HepG2 (cell line): ENCODE results near the gene GJA3. TPM values are rescaled to one million over a fixed set of nuclear protein-coding genes. Genes with fewer than 3 reads are reported as not detected.

Source experiments
- ATAC-seq: fragments of 200-7000 bp; cut with Tn5 transposase; 3 replicates; pipeline ENCODE4 v1.9.1; 2020; ENCODE audit warnings: mild to moderate bottlenecking, moderate library complexity
- BruUV-seq: library from RNA; stranded (reverse); fragments of 400-500 nt; replicated peaks from 2 replicates; lab custom pipeline; 2021; lab: Mats Ljungman, UMichigan
- CTCF ChIA-PET: fragments of 300-600 bp; formaldehyde crosslinking; extraction: SDS; loops from one replicate; lab custom pipeline; 2021; ENCODE audit warnings: low total read pairs, inconsistent platforms, low intra/inter-chr PET ratio; lab: Yijun Ruan, JAX
- POLR2A ChIA-PET: fragments of 350-600 bp; sonication (Branson Sonifier 250); formaldehyde crosslinking; loops from one replicate; lab custom pipeline; 2020; ENCODE audit warnings: antibody characterized with exemption, inconsistent platforms; lab: Yijun Ruan, JAX
- DNase-seq: peaks from one replicate; pipeline ENCODE4 v3.0.0-alpha.2; 2015; ENCODE audit warnings: low spot score
- FAIRE-seq: peaks from 3 replicates; lab custom pipeline; 2011; peaks lifted over from hg19 to GRCh38; lab: Jason Lieb, UNC
- H2AFZ ChIP-seq: one replicate; pipeline ENCODE4 v1.6.1; 2011; ENCODE audit warnings: low read length, inconsistent platforms
- H3K27ac ChIP-seq: fragments of 300-600 bp; 3 replicates; pipeline ENCODE4 v1.8.0; 2011; ENCODE audit warnings: mixed run types, mild to moderate bottlenecking, mixed read lengths, low read length, inconsistent platforms; ENCODE audit not compliant: insufficient read depth; ENCODE audit errors: extremely low read length
- H3K27me3 ChIP-seq, 2 experiments: fragments of 200-600 bp in 1 of 2; 2 replicates in 1 of 2; 3 replicates in 1 of 2; pipeline versions ENCODE4 v1.6.0 to v1.8.0; 2011; ENCODE audit warnings: low read length in 2 of 2, mild to moderate bottlenecking in 2 of 2, moderate library complexity in 2 of 2, inconsistent platforms in 1 of 2; ENCODE audit not compliant: insufficient read depth in 2 of 2, control insufficient read depth in 1 of 2
- H3K36me3 ChIP-seq, 2 experiments: fragments of 200-600 bp in 1 of 2; replicated peaks in 1 of 2; 2 replicates in 1 of 2; 3 replicates in 1 of 2; pipeline versions ENCODE4 v1.5.1 to v1.8.0; 2011; ENCODE audit warnings: low read length in 2 of 2, inconsistent platforms in 1 of 2; ENCODE audit not compliant: insufficient read depth in 2 of 2, control insufficient read depth in 1 of 2
- H3K4me1 ChIP-seq: 2 replicates; pipeline ENCODE4 v1.5.1; 2012; ENCODE audit warnings: low read length, inconsistent platforms; ENCODE audit not compliant: insufficient read depth
- H3K4me2 ChIP-seq: 2 replicates; pipeline ENCODE4 v1.6.0; 2011; ENCODE audit warnings: low read depth, low read length, inconsistent platforms
- H3K4me3 ChIP-seq, 3 experiments: fragments of 200-600 bp in 1 of 3; sonication (generic), shearing (Covaris generic) in 1 of 3; replicated peaks in 1 of 3; 2 replicates each; pipeline ENCODE4 v1.5.1; 2011 to 2016; ENCODE audit warnings: low read length in 3 of 3, inconsistent platforms in 2 of 3, low read depth in 2 of 3, mild to moderate bottlenecking in 2 of 3, control low read depth in 1 of 3, mixed read lengths in 1 of 3; ENCODE audit not compliant: insufficient read depth in 1 of 3
- H3K79me2 ChIP-seq: one replicate; pipeline ENCODE4 v1.6.1; 2011; ENCODE audit warnings: low read length, inconsistent platforms; ENCODE audit not compliant: insufficient read depth
- H3K9ac ChIP-seq: 2 replicates; pipeline ENCODE4 v1.6.0; 2011; ENCODE audit warnings: mild to moderate bottlenecking, low read depth, low read length, inconsistent platforms; ENCODE audit not compliant: insufficient read depth
- H3K9me3 ChIP-seq: 2 replicates; pipeline ENCODE4 v1.5.1; 2012; ENCODE audit warnings: mild to moderate bottlenecking, low read length
- H4K20me1 ChIP-seq: 2 replicates; pipeline ENCODE4 v1.6.0; 2011; ENCODE audit warnings: inconsistent platforms, mild to moderate bottlenecking, low read length, moderate library complexity; ENCODE audit not compliant: insufficient read depth
- CBX2 ChIP-seq, 2 experiments: fragments of 200-600 bp in 1 of 2; sonication (generic); formaldehyde crosslinking in 1 of 2; IDR thresholded peaks; 2 replicates each; pipeline versions ENCODE4 v1.7.0 to v1.8.1; 2018 to 2022; ENCODE audit warnings: low read depth in 2 of 2, low read length in 1 of 2, mild to moderate bottlenecking in 1 of 2, missing genetic modification reagents in 1 of 2
- FOXP1 ChIP-seq, 2 experiments: fragments of 450-650 bp in 1 of 2; IDR thresholded peaks; 2 replicates each; pipeline ENCODE4 v1.6.1; 2017 to 2018; ENCODE audit warnings: antibody characterized with exemption in 1 of 2
- HDAC2 ChIP-seq: sonication (generic); formaldehyde crosslinking; IDR thresholded peaks from 2 replicates; pipeline ENCODE4 v1.4.0; 2020; ENCODE audit warnings: missing genetic modification reagents
- HOXD1 ChIP-seq: sonication (generic); formaldehyde crosslinking; IDR thresholded peaks from 2 replicates; pipeline ENCODE4 v1.5.0; 2020; ENCODE audit warnings: missing genetic modification reagents
- KDM5B ChIP-seq: sonication (generic); formaldehyde crosslinking; IDR thresholded peaks from 2 replicates; pipeline ENCODE4 v1.4.0; 2020; ENCODE audit warnings: missing genetic modification reagents, mild to moderate bottlenecking, borderline replicate concordance
- MATR3 ChIP-seq: sonication (generic); formaldehyde crosslinking; IDR thresholded peaks from 2 replicates; pipeline ENCODE4 v1.4.0; 2020; ENCODE audit warnings: missing genetic modification reagents
- MTF1 ChIP-seq: sonication (generic); formaldehyde crosslinking; IDR thresholded peaks from 2 replicates; pipeline ENCODE4 v1.5.0; 2020; ENCODE audit warnings: missing genetic modification reagents
- NCOA1 ChIP-seq: sonication (generic); formaldehyde crosslinking; IDR thresholded peaks from 2 replicates; pipeline ENCODE4 v1.9.0; 2021; ENCODE audit warnings: missing genetic modification reagents
- POGZ ChIP-seq: sonication (generic); formaldehyde crosslinking; IDR thresholded peaks from 2 replicates; pipeline ENCODE4 v1.4.0; 2020; ENCODE audit warnings: mild to moderate bottlenecking, missing genetic modification reagents
- PRMT3 ChIP-seq: sonication (generic); formaldehyde crosslinking; IDR thresholded peaks from 2 replicates; pipeline ENCODE4 v1.8.1; 2022; ENCODE audit warnings: low read depth, mild to moderate bottlenecking, moderate library complexity, missing genetic modification reagents, borderline replicate concordance
- RARA ChIP-seq: IDR thresholded peaks from 2 replicates; pipeline ENCODE4 v1.6.1; 2016; ENCODE audit warnings: missing genetic modification reagents, missing compliant biosample characterization
- SALL2 ChIP-seq: sonication (generic); formaldehyde crosslinking; IDR thresholded peaks from 2 replicates; pipeline ENCODE4 v1.8.1; 2023; ENCODE audit warnings: mild to moderate bottlenecking, missing genetic modification reagents, inconsistent platforms
- SMC3 ChIP-seq: IDR thresholded peaks from 2 replicates; pipeline ENCODE4 v1.6.1; 2011; ENCODE audit warnings: low read length, improper control_type of control experiment
- ZNF124 ChIP-seq: sonication (generic); formaldehyde crosslinking; IDR thresholded peaks from 2 replicates; pipeline ENCODE4 v1.4.0; 2020; ENCODE audit warnings: missing genetic modification reagents
- ZZZ3 ChIP-seq: sonication (generic); formaldehyde crosslinking; IDR thresholded peaks from 2 replicates; pipeline ENCODE4 v1.4.0; 2020; ENCODE audit warnings: missing genetic modification reagents, mild to moderate bottlenecking, borderline replicate concordance
- WGBS: methylation state at CpG from one replicate; pipeline ENCODE4 v1.1.6; 2017; ENCODE audit warnings: low lambda C conversion rate; 5-methylcytosine and 5-hydroxymethylcytosine counted together
- in situ Hi-C: cut with HindIII; loops from 2 replicates; pipeline ENCODE4 v1.10.0; 2017; ENCODE audit warnings: low pct_unique_long_range_greater_than_20kb; ENCODE audit not compliant: extremely low pct_ligation_motif_present
- intact Hi-C: fragments of 100-400 bp; cut with micrococcal nuclease; formaldehyde crosslinking; loops from one replicate; pipeline ENCODE4 v1.10.0; 2022; ENCODE audit not compliant: unreplicated experiment
- polyA plus RNA-seq, 8 experiments: library from polyadenylated mRNA; depleted of rRNA in 3 of 8; stranded (reverse) in 7 of 8; unstranded in 1 of 8; fragments of >200 nt; fragmentation: Illumina TruSeq in 4 of 8; extraction: Trizol in 4 of 8; gene quantifications; 2 replicates each; pipeline versions ENCODE4 v1.2.1 to v1.2.3, GENCODE V29; 2011 to 2016; ENCODE audit warnings: low read depth in 4 of 8, missing spikeins in 1 of 8, mixed read lengths in 1 of 8; ENCODE audit not compliant: insufficient read depth in 1 of 8
- total RNA-seq, 5 experiments: library from RNA; depleted of rRNA; stranded (reverse); fragments of >200 nt; fragmentation: Illumina TruSeq; extraction: Trizol; gene quantifications; 2 replicates each; pipeline ENCODE4 v1.2.3, GENCODE V29; 2016; ENCODE audit warnings: low read depth in 1 of 5
- TF ChIP-seq, protein P1 (sequence below): sonication (generic); formaldehyde crosslinking; IDR thresholded peaks from 2 replicates; pipeline ENCODE4 v1.4.0; 2020; ENCODE audit warnings: missing genetic modification reagents

The GJA3 gene
- total and polyA plus RNA-seq, 2 of the 13 experiments (the other 11 are each of a cell fraction or from before 2014, with no cell fraction given), result 0.04 TPM

DNA sequence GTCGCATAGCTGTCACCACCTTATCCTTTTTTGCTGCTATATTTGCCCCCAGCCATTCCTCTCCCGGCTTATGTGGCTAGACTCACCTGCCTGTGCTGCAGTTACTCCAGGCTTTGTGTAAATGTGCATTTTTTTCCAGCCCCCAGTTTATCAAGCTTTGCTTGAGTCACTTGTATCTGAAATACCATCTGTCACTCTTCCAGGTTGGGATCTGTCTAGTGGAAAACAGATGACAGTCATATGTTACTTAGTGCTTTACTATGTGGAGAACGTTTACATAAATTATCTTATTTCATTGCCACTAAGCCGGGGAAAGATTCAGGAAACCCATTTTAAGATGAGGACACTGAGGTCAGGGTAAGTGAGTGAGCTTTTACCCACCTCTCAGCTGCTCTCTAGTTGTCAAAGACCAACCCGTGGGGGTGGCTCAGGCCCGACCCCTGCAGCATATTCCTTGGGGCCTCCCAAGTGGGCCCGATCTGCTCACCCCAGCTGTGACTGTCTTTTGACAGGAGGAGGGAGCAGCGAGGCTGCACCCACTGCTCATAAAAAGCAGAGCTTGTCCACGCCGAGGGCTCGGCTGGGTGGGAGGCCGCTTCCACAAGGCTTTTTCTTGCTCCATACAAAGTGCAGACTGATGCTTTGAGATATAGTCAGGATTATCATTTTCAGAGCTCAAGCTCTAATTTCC lies 24.7 kb upstream of the GJA3 start:
- no peak for FAIRE-seq
- CTCF ChIA-PET, result no interaction called here
- intact Hi-C loops, result no loop called here

More for the DNA sequence above, 24.7 kb upstream of the GJA3 start:
- BruUV-seq, result no TSS peak
- no peak overlapping the region for H3K4me3 ChIP-seq
- TF ChIP-seq SALL2 (CRISPR knock-in tag) (no peak), MATR3 (CRISPR knock-in tag) (no peak), RARA (CRISPR knock-in tag) (no peak), ZZZ3 (CRISPR knock-in tag) (no peak), KDM5B (CRISPR knock-in tag) (no peak), ZNF124 (CRISPR knock-in tag) (no peak), HOXD1 (CRISPR knock-in tag) (no peak), FOXP1 (IDR thresholded peaks at IDR 0.05) (no peak), FOXP1 (CRISPR knock-in tag; IDR thresholded peaks at IDR 0.05) (no peak), PRMT3 (no peak), SMC3 (no peak), POGZ (no peak), NCOA1 (CRISPR knock-in tag) (no peak), CBX2 (IDR thresholded peaks at IDR 0.05; ENCODE audit: low read depth, low read length) (no peak), CBX2 (CRISPR knock-in tag; IDR thresholded peaks at IDR 0.05; ENCODE audit: low read depth) (no peak), MTF1 (CRISPR knock-in tag) (no peak), HDAC2 (CRISPR knock-in tag) (no peak)
- TF ChIP-seq, protein P1, sequence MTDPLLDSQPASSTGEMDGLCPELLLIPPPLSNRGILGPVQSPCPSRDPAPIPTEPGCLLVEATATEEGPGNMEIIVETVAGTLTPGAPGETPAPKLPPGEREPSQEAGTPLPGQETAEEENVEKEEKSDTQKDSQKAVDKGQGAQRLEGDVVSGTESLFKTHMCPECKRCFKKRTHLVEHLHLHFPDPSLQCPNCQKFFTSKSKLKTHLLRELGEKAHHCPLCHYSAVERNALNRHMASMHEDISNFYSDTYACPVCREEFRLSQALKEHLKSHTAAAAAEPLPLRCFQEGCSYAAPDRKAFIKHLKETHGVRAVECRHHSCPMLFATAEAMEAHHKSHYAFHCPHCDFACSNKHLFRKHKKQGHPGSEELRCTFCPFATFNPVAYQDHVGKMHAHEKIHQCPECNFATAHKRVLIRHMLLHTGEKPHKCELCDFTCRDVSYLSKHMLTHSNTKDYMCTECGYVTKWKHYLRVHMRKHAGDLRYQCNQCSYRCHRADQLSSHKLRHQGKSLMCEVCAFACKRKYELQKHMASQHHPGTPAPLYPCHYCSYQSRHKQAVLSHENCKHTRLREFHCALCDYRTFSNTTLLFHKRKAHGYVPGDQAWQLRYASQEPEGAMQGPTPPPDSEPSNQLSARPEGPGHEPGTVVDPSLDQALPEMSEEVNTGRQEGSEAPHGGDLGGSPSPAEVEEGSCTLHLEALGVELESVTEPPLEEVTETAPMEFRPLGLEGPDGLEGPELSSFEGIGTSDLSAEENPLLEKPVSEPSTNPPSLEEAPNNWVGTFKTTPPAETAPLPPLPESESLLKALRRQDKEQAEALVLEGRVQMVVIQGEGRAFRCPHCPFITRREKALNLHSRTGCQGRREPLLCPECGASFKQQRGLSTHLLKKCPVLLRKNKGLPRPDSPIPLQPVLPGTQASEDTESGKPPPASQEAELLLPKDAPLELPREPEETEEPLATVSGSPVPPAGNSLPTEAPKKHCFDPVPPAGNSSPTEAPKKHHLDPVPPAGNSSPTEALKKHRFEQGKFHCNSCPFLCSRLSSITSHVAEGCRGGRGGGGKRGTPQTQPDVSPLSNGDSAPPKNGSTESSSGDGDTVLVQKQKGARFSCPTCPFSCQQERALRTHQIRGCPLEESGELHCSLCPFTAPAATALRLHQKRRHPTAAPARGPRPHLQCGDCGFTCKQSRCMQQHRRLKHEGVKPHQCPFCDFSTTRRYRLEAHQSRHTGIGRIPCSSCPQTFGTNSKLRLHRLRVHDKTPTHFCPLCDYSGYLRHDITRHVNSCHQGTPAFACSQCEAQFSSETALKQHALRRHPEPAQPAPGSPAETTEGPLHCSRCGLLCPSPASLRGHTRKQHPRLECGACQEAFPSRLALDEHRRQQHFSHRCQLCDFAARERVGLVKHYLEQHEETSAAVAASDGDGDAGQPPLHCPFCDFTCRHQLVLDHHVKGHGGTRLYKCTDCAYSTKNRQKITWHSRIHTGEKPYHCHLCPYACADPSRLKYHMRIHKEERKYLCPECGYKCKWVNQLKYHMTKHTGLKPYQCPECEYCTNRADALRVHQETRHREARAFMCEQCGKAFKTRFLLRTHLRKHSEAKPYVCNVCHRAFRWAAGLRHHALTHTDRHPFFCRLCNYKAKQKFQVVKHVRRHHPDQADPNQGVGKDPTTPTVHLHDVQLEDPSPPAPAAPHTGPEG (CRISPR knock-in tag), result no peak
- no peak overlapping the region for H3K9ac ChIP-seq
- no peaks in the 10 kb centered on the region for H3K9me3 ChIP-seq
- no peak overlapping the region for H2AFZ ChIP-seq
- H3K79me2 ChIP-seq, result no peaks in the 10 kb centered on the region
- POLR2A ChIA-PET, result no interaction called here
- no peak for DNase-seq
- in situ Hi-C loops, result loop anchor here (10.0 kb wide), 1 partner anchor 739 kb away; no protein-coding TSS in a partner anchor
- no peaks in the 10 kb centered on the region for H4K20me1 ChIP-seq
- ATAC-seq, result no peak
- peaks cover 3 to 28% of the 10 kb centered on the region in 2 experiments; a peak in 4 of 5 replicates for H3K27me3 ChIP-seq
- H3K4me1 ChIP-seq, result peaks cover 18% of the 10 kb centered on the region
- H3K27ac ChIP-seq, result no peak overlapping the region
- no peak overlapping the region for H3K4me2 ChIP-seq
- WGBS, result 20% methylated on average over 10 of the region's 12 CpGs
- H3K36me3 ChIP-seq, result no peaks in the 10 kb centered on the region
